ENCODE results near the gene FERD3L. TPM values are rescaled to one million over a fixed set of nuclear protein-coding genes. Genes with fewer than 3 reads are reported as not detected.
"Not testable (repeated sequence)": the region's sequence is repeated elsewhere in the genome, so short reads cannot be mapped to it uniquely, and the experiment has no call there.

The FERD3L gene, protein sequence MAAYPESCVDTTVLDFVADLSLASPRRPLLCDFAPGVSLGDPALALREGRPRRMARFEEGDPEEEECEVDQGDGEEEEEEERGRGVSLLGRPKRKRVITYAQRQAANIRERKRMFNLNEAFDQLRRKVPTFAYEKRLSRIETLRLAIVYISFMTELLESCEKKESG
- total RNA-seq (not detected), polyA plus RNA-seq (0.16 TPM)

DNA sequence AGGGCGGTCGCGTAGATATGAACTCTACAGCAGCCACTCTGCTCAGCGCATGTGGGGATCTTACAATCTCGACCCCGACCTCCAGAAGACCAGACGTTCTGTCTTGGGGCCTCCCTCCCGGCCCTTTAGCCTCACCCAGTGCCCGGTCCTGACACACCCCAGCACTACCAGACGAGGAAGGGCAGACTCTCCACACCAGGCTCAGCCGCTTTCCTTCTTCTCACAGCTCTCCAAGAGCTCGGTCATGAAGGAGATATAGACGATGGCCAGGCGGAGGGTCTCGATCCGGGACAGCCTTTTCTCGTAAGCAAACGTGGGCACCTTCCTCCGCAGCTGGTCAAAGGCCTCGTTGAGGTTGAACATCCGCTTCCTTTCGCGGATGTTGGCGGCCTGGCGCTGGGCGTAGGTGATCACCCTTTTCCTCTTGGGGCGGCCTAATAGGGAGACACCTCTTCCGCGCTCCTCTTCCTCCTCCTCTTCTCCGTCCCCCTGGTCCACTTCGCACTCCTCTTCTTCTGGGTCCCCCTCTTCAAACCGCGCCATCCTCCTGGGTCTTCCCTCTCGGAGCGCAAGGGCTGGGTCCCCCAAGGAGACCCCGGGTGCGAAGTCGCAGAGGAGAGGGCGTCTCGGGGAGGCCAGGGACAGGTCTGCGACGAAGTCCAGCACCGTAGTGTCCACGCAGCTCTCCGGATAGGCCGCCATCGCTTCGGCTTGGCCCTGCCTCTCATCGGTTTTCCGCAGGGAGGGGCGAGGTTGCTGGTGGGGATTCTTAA lies at the start of gene FERD3L:
TSS of gene FERD3L (minus strand) at position 761 of the 773 bp plus-strand sequence. CDS start at position 702, 59 bp downstream.
- DNase-seq (ENCODE audit: extremely low spot score) = no peak
- peak within 1 kb of the TSS; percentile 5 for H3K4me3 ChIP-seq (ENCODE audit: low read depth, low read length)
- no peaks in the 10 kb centered on the region for H3K36me3 ChIP-seq (ENCODE audit: insufficient read depth)
- no peaks in the 10 kb centered on the region for H3K4me1 ChIP-seq (ENCODE audit: insufficient read depth)
- no peak within 1 kb of the TSS for H3K27ac ChIP-seq (ENCODE audit: low read depth)
- 4% methylated on average over 51 of the region's 51 CpGs for WGBS

DNA sequence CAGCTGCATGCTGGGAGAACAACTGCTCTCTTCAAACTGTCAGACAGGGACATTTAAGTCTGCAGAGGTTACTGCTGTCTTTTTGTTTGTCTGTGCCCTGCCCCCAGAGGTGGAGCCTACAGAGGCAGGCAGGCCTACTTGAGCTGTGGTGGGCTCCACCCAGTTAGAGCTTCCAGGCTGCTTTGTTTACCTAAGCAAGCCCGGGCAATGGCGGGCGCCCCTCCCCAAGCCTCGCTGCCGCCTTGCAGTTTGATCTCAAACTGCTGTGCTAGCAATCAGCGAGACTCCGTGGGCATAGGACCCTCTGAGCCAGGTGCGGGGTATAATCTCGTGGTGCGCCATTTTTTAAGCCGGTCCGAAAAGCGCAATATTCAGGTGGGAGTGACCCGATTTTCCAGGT lies 49.2 kb upstream of the FERD3L start:
- H3K4me1 ChIP-seq (ENCODE audit: insufficient read depth); H3K27ac ChIP-seq (ENCODE audit: low read depth); H3K4me3 ChIP-seq (ENCODE audit: low read depth, low read length); H3K36me3 ChIP-seq (ENCODE audit: insufficient read depth); DNase-seq (ENCODE audit: extremely low spot score): not testable (repeated sequence)
- 43% methylated on average over 14 of the region's 14 CpGs for WGBS

DNA sequence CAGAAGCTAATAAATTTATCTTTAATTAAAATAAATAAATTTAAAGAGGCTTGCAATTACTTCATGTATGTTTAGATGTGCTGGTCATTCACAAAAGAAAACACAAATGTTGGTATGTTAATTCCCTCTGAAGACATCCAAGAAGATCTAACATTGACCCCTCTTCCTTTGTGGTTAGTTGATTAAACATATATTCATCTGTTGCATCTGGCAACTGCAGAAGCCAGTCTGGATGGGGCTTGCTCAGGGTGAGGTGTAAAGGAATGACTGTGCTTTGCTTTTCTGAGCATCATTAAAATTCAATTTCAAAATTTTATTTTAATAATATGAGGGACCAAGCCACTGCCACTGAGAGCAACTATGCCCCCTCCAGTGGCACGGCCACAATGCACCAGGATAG lies 36.4 kb upstream of the FERD3L start:
- Histone ChIP-seq H3K4me3 (ENCODE audit: low read depth, low read length) (no peak overlapping the region), H3K36me3 (ENCODE audit: insufficient read depth) (no peaks in the 10 kb centered on the region), H3K4me1 (ENCODE audit: insufficient read depth) (no peaks in the 10 kb centered on the region), H3K27ac (ENCODE audit: low read depth) (no peak overlapping the region)
- DNase-seq (ENCODE audit: extremely low spot score) = no peak
- 94% methylated on average over 1 of the region's 1 CpG for WGBS

DNA sequence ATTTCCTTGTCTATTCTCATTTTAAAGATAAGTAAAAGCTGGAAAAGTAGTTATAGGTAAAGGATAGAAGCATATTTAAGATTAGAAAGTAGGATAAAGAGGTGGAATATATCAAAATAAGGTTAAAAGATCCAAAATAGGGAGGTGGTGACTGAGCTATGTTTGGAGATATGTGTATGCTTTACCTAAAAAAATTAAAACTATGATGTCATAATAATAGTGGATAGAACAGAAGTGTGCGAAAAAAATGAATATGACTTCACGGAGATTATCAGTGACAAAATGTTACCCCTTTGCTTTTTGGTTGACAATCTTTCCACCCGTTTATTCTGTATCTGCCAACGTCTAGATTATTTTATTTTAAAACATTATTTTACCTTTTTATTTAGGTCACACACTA lies 33.4 kb upstream of the FERD3L start:
- H3K27ac ChIP-seq (ENCODE audit: low read depth) = no peak overlapping the region
- no peaks in the 10 kb centered on the region for H3K4me1 ChIP-seq (ENCODE audit: insufficient read depth)
- 87% methylated on average over 4 of the region's 4 CpGs for WGBS
- H3K4me3 ChIP-seq (ENCODE audit: low read depth, low read length) = no peak overlapping the region
- DNase-seq (ENCODE audit: extremely low spot score) = no peak
- H3K36me3 ChIP-seq (ENCODE audit: insufficient read depth) = no peaks in the 10 kb centered on the region

DNA sequence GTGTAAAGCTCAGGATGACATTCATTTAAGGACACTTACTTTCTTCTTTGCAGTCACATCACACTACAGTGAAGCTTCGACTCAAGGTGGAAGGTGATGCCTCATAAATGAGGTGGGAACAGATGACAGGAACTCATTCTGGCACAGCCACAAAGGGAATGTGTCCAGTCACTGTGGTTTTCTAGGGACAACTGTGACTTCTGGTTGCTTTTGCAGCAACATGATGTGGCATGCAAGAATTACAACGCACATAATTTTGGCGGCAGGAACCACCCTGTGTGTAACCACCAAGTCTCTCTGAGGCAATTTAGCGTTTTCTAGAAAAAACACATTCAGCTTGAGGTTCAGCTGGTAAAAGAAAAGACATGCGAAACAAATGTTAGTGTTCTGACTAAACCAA lies 32.0 kb upstream of the FERD3L start:
- no peaks in the 10 kb centered on the region for H3K4me1 ChIP-seq (ENCODE audit: insufficient read depth)
- WGBS = 32% methylated on average over 5 of the region's 5 CpGs
- H3K27ac ChIP-seq (ENCODE audit: low read depth) = no peak overlapping the region
- H3K4me3 ChIP-seq (ENCODE audit: low read depth, low read length) = no peak overlapping the region
- DNase-seq (ENCODE audit: extremely low spot score) = no peak
- H3K36me3 ChIP-seq (ENCODE audit: insufficient read depth) = no peaks in the 10 kb centered on the region

DNA sequence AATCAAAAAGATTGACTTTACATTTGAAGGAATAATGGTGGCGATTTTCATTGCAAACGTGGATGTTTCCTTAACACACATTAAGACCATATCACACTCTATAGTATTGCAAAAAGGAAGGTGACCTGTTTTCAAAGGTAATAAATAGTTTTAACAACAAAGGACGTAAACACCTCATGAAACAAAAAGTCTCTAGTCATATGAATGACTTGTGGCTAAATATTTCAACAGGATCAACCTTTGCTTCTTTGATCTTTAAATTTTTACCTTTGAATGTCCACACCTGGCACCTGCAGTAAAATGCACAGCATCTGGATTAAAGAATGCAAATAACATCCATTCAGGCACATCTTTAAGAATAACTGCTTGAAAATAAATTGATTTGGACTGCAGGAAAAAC lies 30.0 kb upstream of the FERD3L start:
- Histone ChIP-seq H3K4me3 (ENCODE audit: low read depth, low read length) (no peak overlapping the region), H3K27ac (ENCODE audit: low read depth) (no peak overlapping the region), H3K4me1 (ENCODE audit: insufficient read depth) (no peaks in the 10 kb centered on the region), H3K36me3 (ENCODE audit: insufficient read depth) (no peaks in the 10 kb centered on the region)
- DNase-seq (ENCODE audit: extremely low spot score) = no peak
- 64% methylated on average over 3 of the region's 3 CpGs for WGBS

DNA sequence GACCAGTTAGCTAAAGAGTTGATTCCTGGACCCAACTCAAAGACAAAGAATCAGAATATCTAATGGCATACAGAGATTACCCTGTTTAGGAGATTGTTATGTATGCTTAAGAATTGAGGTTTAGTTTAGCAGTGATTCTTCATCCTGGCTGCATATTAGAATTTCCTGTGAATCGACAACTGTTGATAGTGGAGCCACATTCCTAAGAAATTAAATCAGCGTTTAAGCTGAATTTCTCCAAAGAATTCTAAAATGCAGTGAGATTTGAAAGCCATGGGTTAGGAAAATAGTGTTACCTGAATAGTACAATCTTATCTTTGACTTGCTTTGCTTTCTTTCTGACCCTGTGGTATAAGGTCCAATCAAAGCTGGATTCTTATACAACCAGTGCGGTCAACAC lies 16.4 kb upstream of the FERD3L start:
- DNase-seq (ENCODE audit: extremely low spot score) = no peak

DNA sequence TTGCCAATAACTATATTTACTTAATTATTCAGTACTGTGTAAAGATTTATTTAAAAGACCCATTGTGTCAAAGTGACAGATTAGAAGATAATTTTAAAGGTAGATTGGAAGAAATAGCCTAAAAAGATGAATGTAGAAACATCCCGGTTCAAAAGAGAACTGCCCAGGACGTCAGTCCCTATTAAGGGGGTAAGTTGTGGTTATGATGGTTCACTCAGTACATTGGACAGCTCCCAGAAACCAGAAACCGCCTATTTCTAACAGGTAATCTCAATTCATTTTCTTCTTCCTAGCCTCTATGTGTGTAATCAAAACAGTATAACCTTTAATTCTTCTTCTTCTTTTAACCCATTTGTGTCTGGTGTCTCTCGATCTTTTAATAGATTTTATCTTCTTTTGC lies 1.5 kb upstream of the FERD3L start:
- Histone ChIP-seq H3K27ac (ENCODE audit: low read depth) (no peak overlapping the region), H3K36me3 (ENCODE audit: insufficient read depth) (no peaks in the 10 kb centered on the region), H3K4me3 (ENCODE audit: low read depth, low read length) (no peak overlapping the region), H3K4me1 (ENCODE audit: insufficient read depth) (no peaks in the 10 kb centered on the region)
- DNase-seq (ENCODE audit: extremely low spot score) = no peak
- WGBS = 6% methylated on average over 4 of the region's 4 CpGs

More for the DNA sequence above, 16.4 kb upstream of the FERD3L start:
- H3K27ac ChIP-seq (ENCODE audit: low read depth) = no peak overlapping the region
- no peaks in the 10 kb centered on the region for H3K4me1 ChIP-seq (ENCODE audit: insufficient read depth)
- no peak overlapping the region for H3K4me3 ChIP-seq (ENCODE audit: low read depth, low read length)
- WGBS = 66% methylated on average over 3 of the region's 3 CpGs
- H3K36me3 ChIP-seq (ENCODE audit: insufficient read depth) = no peaks in the 10 kb centered on the region

DNA sequence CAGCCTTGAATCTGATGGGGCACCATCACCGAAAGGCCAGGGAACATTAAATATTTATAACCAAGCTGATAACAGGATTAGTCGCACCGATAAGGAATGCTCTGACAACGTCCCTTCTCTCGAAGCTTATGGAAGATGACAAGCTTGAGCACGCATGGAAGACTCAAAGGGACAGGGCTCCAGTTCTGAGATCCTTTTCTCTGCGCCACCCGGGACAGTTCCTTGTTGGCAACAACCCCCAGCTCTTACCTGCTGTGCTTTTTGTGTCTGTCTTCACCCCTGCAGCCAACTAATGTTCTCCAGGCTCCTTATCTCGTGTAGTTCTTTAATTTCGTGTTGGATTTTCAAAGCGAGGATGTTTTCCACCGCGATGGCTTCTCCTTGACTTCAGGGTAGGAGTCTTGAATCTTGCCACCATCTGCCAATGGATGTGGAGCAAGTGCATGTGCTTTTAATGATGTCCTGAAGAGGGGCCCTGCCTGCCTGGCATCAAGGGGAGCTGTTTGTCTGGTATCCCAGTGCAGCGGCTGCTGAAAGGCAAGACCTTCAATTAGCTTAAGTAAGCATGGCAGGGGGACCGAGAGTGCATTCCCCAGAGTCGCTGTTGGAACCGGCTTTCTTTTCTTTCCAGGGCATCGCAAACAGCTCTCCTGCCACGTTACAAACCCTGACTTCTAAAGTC lies 354 bp upstream of the FERD3L start:
- no peak overlapping the region for H3K27ac ChIP-seq (ENCODE audit: low read depth)
- H3K4me1 ChIP-seq (ENCODE audit: insufficient read depth) = no peaks in the 10 kb centered on the region
- H3K4me3 ChIP-seq (ENCODE audit: low read depth, low read length) = no peak overlapping the region
- no peaks in the 10 kb centered on the region for H3K36me3 ChIP-seq (ENCODE audit: insufficient read depth)
- DNase-seq (ENCODE audit: extremely low spot score) = no peak
- 4% methylated on average over 19 of the region's 19 CpGs for WGBS

DNA sequence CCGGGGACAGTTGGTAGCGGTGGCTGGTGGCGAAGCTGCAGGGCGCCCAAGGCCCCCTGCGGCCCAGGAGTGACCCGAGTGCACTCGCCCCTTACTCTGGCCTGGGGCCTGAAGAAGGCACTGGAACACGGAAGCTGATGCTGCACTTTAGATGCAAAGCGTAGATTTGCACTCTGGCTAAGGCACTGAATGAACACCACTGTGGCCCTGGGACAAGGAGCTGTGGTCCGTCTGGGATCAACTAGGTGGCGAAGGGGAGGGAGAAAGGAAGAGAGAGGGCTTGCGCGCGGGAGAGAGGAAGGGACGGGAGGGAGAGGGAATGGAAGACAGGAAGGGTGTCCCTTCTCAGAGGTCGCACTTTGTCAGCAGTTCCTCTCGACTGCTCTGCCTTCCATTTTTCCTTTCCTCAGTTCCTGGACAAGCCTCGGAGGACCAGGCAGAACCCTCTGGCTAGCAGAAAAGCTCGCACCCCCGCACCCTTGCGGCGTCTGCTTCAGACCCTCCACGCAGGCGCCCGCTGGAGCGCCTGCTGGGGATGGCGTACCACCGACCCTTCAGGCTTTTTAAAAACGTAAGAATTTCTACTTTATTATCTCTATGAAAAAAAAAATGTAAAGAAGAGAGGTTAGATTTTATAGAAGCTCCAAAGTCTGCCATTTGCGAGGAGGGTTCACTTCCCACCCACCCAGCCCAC lies 1.2 kb downstream of the FERD3L start:
- no peak for DNase-seq (ENCODE audit: extremely low spot score)
- 9% methylated on average over 30 of the region's 30 CpGs for WGBS
- peak overlapping the region; percentile 4 for H3K4me3 ChIP-seq (ENCODE audit: low read depth, low read length)
- H3K27ac ChIP-seq (ENCODE audit: low read depth) = no peak overlapping the region
- no peaks in the 10 kb centered on the region for H3K4me1 ChIP-seq (ENCODE audit: insufficient read depth)
- H3K36me3 ChIP-seq (ENCODE audit: insufficient read depth) = no peaks in the 10 kb centered on the region

DNA sequence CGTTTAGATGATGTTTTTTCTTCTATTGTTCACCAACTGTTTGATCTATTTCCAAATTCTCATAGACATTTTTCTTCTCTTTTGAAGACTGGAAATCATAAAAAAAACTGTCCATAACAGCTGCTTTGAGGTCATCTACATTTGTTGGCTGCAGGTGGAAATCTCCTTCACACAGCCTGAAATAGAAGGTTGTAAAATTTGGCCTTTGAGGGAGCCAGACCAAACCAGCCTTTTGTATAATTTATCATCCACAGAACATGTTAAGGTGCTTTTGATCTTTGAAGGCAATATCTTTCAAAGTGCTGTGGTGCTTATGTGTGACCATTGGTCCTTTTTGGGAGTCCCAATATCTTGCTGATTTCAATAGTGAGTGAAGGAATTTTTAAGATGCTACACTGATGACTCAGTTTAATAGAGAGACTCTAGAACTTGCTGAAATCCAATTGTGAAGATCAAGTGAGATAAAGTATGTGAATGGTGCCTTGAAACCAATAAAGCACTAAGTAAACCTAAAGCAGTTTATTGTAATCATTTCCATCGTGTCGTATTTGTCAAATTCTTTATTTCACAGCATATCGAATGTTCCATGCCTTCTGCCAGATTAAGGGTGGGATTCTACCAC lies 5.4 kb downstream of the FERD3L start:
- H3K4me3 ChIP-seq (ENCODE audit: low read depth, low read length) = no peak overlapping the region
- no peaks in the 10 kb centered on the region for H3K4me1 ChIP-seq (ENCODE audit: insufficient read depth)
- no peak for DNase-seq (ENCODE audit: extremely low spot score)
- 65% methylated on average over 4 of the region's 4 CpGs for WGBS
- H3K36me3 ChIP-seq (ENCODE audit: insufficient read depth) = no peaks in the 10 kb centered on the region
- no peak overlapping the region for H3K27ac ChIP-seq (ENCODE audit: low read depth)

DNA sequence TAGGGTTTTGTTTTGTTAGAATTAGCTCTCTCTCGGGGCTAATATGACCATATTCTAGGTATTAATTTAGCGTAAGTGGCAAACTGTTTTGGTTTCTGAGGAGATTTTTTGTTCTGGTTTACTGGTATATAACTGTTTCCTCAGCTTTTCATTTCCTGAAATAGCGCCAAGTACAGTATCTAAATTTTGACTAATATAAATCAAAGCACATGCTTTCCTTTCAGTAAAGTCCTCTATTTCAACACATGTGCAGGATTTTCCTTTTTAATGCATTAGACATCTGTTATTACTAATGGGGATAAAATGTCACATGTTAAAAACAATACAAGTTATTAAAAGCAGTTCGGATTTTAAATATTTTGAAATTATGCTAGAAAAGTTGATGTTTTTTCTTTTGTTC lies 11.3 kb downstream of the FERD3L start:
- Histone ChIP-seq H3K27ac (ENCODE audit: low read depth) (no peak overlapping the region), H3K4me3 (ENCODE audit: low read depth, low read length) (no peak overlapping the region), H3K4me1 (ENCODE audit: insufficient read depth) (no peaks in the 10 kb centered on the region), H3K36me3 (ENCODE audit: insufficient read depth) (no peaks in the 10 kb centered on the region)
- DNase-seq (ENCODE audit: extremely low spot score) = no peak
- 39% methylated on average over 4 of the region's 4 CpGs for WGBS

DNA sequence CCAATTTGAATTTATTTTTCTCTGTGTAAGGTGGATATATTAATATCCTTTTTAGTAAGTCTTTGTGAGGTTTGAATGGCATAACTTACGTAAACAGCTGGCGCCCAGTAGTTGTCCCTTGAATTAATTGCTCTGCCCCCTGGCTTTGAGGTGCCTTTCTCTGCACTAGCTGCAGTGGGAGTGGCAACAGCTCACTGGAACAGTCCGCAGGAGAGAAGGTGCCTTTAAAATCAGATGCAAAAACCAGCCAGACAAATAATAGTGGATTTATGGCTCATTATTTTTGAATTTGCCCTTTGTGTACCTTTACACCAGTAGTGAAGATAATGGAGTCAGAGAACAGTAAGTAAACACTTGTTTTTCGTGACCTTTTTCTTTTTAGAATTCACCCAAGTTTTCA lies 11.8 kb downstream of the FERD3L start:
- Histone ChIP-seq H3K36me3 (ENCODE audit: insufficient read depth) (no peaks in the 10 kb centered on the region), H3K4me1 (ENCODE audit: insufficient read depth) (no peaks in the 10 kb centered on the region), H3K27ac (ENCODE audit: low read depth) (no peak overlapping the region), H3K4me3 (ENCODE audit: low read depth, low read length) (no peak overlapping the region)
- no peak for DNase-seq (ENCODE audit: extremely low spot score)
- WGBS = 75% methylated on average over 4 of the region's 4 CpGs
